HCT116 (cell line): ENCODE data around the gene TMEM209.

ENCODE experiments used
- CEBPB ChIP-seq: IDR thresholded peaks from 2 replicates; pipeline ENCODE4 v1.6.1; 2012; ENCODE audit warnings: low read depth
- EZH2 ChIP-seq: fragments of 200-600 bp; sonication (generic); IDR thresholded peaks from 2 replicates; pipeline ENCODE4 v1.6.1; 2017; ENCODE audit warnings: antibody characterized with exemption, mixed run types
- FOSL1 ChIP-seq: IDR thresholded peaks from 2 replicates; pipeline ENCODE4 v1.6.1; 2012; ENCODE audit warnings: low read depth
- JUND ChIP-seq: IDR thresholded peaks from 2 replicates; pipeline ENCODE4 v1.6.1; 2012
- POLR2A ChIP-seq: IDR thresholded peaks from 2 replicates; pipeline ENCODE4 v1.7.0; 2011; ENCODE audit warnings: borderline replicate concordance; ENCODE audit not compliant: insufficient read depth, insufficient read length; ENCODE audit errors: extremely low read depth
- POLR2AphosphoS5 ChIP-seq: IDR thresholded peaks from 2 replicates; pipeline ENCODE4 v1.6.1; 2011; ENCODE audit warnings: mild to moderate bottlenecking, low read depth, low read length, moderate library complexity
- RAD21 ChIP-seq: IDR thresholded peaks from 2 replicates; pipeline ENCODE4 v1.6.1; 2012; ENCODE audit warnings: low read depth, mild to moderate bottlenecking
- SIN3A ChIP-seq: IDR thresholded peaks from 2 replicates; pipeline ENCODE4 v1.6.1; 2012; ENCODE audit warnings: low read depth
- YY1 ChIP-seq: IDR thresholded peaks from 2 replicates; pipeline ENCODE4 v1.6.1; 2011; ENCODE audit warnings: low read length, low read depth, moderate library complexity, mild to moderate bottlenecking; ENCODE audit not compliant: insufficient replicate concordance; ENCODE audit errors: extremely low read depth
- TF ChIP-seq, protein P1 (sequence below), 3 experiments: fragments of 200-600 bp in 1 of 3; sonication (generic) in 1 of 3; IDR thresholded peaks in 2 of 3; conservative IDR thresholded peaks in 1 of 3; 2 replicates each; pipeline ENCODE4 v1.5.1; 2012 to 2017; ENCODE audit warnings: low read depth in 2 of 3, low read length in 2 of 3, antibody characterized with exemption in 1 of 3, borderline replicate concordance in 1 of 3, control low read depth in 1 of 3, mild to moderate bottlenecking in 1 of 3, mixed read lengths in 1 of 3, mixed run types in 1 of 3, moderate library complexity in 1 of 3; ENCODE audit not compliant: insufficient read depth in 1 of 3

DNA sequence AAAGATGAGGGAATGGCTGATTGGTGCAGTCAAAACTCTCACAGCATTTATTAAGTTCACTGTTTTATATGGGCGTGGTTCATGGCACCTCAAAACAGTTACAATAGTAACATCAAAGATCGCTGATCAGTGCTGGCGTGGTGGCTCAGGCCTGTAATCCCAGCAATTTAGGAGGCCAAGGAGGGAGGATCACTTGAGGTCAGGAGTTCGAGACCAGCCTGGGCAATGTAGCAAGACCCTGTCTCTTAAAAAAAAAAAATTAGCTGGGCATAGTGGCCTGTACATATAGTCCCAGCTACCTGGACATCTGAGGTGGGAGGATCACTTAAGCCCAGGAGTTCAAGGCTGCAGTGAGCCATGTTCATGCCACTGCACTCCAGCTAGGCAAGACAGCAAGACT lies 86.4 kb downstream of the TMEM209 start:
- TF ChIP-seq, protein P1, sequence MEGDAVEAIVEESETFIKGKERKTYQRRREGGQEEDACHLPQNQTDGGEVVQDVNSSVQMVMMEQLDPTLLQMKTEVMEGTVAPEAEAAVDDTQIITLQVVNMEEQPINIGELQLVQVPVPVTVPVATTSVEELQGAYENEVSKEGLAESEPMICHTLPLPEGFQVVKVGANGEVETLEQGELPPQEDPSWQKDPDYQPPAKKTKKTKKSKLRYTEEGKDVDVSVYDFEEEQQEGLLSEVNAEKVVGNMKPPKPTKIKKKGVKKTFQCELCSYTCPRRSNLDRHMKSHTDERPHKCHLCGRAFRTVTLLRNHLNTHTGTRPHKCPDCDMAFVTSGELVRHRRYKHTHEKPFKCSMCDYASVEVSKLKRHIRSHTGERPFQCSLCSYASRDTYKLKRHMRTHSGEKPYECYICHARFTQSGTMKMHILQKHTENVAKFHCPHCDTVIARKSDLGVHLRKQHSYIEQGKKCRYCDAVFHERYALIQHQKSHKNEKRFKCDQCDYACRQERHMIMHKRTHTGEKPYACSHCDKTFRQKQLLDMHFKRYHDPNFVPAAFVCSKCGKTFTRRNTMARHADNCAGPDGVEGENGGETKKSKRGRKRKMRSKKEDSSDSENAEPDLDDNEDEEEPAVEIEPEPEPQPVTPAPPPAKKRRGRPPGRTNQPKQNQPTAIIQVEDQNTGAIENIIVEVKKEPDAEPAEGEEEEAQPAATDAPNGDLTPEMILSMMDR (IDR thresholded peaks at IDR 0.05 in 2 of 3, conservative IDR thresholded peaks at IDR 0.05 in 1 of 3; ENCODE audit: borderline replicate concordance in 1 of 3, insufficient read depth in 1 of 3, low read depth in 2 of 3, low read length in 2 of 3) = no peak
- TF ChIP-seq CEBPB = no peak
- no peak for TF ChIP-seq POLR2A
- no peak for TF ChIP-seq JUND
- TF ChIP-seq FOSL1 = no peak
- TF ChIP-seq POLR2AphosphoS5 = no peak
- no peak for TF ChIP-seq RAD21
- no peak for TF ChIP-seq SIN3A
- no peak for TF ChIP-seq EZH2
- TF ChIP-seq YY1 = no peak
